Measurements from ENCODE around the gene PTPRK.

Gene PTPRK

DNA sequence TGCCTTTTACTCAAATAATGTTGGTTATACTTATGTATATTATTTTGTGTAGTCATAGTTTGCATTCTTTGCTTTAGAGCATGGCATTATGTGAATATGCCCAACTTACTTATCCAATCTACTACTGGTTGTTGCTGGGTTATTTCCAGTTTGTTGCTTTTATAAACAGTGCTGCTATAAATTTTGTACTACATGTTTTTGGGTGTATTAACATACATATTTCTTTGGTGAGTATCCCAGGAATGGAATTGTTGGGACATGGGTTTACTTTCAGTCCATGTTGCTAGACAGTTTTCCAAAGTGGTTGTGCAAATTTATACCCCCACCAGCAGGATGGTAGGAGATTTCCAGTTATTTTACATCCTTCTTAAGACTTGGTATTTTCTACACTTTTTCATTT lies 462.5 kb downstream of the PTPRK start:
- DNase-seq, result no peak

DNA sequence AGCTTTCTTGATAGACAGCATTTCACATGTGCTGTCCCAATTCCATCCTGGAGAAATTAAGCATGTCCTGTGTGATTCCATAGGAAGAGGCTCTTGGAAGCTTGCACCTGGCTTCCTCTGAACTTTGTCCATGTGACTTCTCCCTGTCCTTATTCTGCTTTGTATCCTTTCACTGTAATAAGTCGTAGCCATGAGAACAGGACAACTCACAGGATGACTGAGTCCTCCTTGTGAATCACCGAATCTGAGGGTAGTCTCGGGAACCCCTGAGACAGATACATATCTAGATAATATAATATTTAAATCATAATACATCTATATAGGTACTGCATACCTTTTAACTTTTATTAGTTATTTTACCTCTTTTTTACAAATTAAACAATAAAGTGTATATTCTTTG lies 462.9 kb downstream of the PTPRK start:
- no peak for DNase-seq

DNA sequence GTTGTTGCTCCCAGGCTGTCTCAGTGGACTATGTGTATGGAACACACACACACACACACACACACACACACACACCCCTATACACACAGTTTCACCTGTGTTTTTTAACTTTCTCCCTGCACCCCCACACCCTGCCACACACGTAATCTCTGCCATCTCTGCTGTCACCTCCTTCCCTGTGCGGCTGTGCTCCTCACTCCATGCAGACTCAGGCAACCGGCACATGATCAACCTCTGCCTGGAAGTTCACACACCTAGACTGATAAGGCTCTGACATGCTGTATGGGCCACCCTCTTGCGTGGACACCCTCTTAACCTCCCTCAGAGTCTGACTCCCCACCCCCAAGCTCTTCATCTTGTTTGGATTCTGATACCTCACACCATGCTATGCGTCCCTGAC lies 467.3 kb downstream of the PTPRK start:
- no peak for DNase-seq

DNA sequence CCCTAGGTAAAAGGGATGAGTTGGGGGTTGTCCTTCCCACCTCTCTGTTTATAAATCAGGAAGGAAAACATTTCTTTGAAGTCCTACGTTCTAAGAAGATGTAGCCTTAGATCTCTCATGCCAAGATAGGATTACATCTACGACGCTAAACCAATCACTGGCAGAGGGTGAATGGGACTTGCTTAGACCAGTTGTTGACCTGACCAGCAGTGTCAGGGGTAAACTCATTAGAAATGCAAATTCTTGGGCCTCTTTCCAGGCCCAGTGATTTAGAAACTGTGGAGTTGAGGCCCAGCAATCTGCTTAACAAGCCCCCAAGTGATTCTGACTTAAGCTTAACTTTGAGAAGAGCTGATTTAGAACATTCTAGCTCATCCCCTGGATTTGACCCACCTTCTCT lies 472.4 kb downstream of the PTPRK start:
- DNase-seq, result no peak

DNA sequence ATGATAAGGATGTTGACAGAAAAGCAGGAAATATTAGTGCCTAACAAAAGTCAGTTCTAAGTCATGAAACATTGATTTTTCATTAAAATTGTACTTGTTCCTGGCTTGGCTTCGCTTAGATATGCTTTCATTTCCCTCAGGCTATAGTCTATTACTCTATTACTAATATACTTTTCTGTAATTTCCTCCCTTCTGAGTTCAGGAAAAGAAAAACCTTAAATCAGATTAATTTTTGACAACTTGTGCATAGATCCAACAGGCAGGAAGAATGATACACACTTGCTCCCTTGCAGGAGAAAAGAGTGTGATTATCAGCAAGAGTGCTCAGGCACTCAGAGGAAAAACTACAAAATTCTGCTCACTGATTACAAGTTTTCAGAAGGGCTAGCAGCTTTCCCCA lies 474.4 kb downstream of the PTPRK start:
- no peak for DNase-seq

DNA sequence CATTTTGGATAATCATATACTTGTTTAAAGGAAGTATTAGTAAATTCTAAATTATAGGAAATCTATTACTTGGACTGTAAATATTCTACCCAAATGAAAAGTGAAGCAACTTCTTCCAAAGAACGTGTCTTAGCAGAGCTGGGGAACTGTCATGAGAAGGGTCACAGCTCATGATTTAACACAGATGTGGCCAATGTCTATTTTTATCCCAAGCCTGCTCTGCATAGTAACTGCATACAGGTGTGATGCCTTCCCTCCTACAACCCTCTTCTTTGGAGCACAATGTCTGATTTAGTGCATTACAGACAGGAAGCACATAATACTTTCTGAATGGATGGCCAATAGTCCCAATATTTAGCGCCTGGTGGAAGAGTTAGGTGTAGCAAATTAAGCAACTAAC lies 480.9 kb downstream of the PTPRK start:
- no peak for DNase-seq

DNA sequence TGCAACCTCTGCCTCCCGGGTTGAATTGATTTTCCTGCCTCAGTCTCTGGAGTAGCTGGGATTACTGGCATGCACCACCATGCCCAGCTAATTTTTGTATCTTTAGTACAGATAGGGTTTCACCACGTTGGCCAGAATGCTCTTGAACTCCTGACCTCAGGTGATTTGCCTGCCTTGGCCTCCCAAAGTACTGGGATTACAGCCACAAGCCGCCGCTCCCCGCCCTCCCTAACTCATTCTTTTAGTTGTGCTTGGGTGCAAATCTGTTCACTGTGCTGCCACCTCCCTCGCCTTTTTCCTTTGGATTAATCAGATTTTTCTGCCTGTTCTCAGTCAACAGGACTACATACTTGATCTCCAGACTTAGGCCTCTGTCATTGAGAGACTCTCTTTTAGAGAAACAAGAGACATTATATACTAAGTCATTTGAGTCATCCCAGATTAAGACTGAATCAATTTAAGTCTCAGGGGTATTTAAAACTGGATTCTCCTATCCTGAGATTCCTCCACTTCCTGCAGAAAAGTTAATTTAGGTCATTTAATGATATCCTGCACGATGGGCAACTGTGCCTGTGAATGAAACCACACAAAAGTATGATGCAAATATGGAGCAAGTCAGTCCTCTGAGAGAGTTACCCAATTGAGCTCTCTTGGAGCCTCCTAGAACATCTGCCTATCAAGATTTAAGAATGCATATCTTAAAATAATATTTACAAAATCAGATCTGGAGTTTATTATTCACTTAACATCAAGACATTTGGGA lies 483.4 kb downstream of the PTPRK start:
- no peak for DNase-seq

DNA sequence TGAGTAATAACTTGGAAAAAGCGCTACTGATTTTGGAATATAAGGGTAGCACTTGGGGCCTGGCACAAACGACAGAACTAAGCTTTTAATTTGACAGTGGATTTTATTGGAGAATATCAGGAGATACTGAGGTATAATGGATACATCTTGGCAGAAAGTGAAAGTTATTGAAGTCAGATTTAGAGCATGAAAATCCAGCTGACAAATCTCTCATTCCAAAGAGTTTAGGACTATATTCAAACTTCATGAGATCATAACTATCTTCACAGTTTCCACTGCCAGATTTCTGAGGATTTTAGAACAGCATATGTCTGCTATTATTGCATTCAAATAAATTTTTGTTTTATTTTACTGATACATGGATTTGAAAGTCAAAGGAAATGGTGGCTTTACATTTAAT lies 487.2 kb downstream of the PTPRK start:
- no peak for DNase-seq

DNA sequence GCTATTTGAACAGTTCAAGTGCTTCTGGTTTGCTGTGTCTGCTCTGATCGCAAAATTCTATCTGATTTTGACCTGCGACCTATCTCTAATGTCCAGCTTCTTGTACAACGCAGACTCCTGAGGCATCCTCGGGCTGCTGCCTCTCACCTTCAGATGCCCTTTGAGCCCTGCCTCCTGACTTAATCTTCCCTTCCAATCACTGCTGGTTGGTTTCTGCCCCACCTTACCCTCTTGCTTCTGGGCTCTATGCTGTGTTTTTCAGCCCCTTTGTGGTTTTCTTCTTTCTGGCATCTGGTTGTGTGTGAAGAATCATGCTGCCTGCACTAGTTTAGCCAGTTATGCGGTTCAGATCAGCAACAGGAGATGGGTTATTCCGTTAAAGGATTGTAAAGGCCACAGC lies 488.4 kb downstream of the PTPRK start:
- no peak for DNase-seq

DNA sequence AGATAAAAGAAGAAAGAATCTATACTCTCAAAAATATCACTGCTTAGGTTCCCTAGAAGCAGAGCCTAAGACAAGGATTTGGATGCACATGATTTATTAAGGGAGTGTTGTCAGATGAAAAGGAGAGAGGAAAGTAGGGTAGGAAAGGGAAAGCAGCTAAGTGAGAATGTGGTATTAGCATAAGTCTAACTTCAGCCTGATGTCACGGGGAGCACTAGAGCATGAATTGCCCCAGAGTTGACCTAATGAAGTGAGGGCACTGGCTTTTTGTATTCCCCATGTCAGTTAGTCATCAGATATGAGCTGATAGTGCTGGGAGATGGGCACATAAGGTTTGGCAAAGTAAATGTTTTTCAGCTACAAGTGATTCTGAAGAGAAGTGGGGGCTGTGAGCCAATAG lies 490.6 kb downstream of the PTPRK start:
- DNase-seq, result no peak

DNA sequence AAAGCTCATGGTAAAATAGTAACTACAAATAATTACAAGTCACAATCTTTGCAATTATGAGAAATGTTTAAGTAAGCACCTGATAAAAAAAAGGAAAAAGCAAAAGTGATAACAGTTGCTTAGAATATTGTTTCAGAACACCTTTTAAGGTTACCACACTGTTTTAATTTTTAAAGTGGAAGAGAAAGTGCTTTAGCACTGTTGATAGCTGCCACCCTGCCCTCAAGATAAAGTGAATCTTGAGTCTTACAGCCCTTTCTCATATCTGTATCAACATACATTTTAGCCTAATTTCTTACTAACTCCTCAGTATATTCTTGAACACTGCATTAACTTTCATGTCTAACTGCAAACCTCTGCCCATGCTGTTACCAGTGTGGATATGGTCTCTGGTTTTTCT lies 492.2 kb downstream of the PTPRK start:
- no peak for DNase-seq

DNA sequence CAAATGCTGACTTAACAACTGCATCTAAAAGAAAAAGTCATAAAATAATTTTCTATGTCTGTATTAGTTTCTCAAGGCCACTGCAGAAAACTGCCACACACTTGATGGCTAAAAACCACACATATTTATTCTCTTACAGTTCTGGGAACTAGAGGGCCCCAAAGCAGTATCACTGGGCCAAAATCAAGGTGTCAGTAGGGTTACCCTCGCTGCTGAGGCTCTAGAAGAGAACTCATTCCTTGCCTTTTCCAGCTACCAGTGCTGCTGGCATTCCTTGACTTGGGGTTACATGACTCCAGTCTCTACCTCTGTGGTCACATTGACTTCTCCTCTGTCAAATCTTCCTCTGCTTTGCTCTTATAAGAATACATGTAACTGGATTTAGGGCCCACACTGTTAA lies 494.9 kb downstream of the PTPRK start:
- DNase-seq, result no peak

DNA sequence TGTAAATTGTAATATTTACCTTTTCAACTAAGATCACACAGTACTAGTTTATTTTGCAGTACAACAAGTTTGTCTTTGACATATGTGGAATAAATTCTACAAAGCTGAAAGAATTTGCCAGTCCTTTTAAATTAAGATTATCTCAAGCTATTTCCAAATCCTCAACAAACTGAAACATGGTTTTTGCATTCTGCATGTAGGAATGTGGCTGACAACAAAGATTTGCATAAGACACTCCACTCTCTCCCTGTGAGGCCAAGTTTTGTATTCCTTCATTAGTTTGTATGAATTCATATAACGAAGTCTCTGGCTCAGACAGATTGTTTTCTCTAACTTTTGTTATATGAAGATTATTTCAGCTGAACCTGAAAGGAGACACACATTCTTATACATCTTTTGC lies 495.4 kb downstream of the PTPRK start:
- no peak for DNase-seq

DNA sequence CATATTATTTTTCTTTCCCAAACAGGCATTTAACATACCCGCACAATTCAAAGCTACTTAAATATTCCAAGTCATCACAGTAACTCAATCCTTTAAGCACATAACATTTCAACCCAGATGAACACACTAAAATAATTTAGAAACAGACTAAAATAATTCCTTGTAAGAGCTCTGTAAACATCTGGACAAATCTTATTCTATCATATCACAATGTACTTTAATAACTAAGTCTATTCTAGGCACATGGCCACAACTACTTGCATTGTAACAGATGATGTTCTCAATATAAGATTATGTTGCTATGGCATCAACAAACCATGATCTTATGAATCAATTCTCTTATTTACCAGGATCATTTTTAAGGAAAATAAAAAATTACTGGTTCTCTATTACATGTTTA lies 496.4 kb downstream of the PTPRK start:
- no peak for DNase-seq

DNA sequence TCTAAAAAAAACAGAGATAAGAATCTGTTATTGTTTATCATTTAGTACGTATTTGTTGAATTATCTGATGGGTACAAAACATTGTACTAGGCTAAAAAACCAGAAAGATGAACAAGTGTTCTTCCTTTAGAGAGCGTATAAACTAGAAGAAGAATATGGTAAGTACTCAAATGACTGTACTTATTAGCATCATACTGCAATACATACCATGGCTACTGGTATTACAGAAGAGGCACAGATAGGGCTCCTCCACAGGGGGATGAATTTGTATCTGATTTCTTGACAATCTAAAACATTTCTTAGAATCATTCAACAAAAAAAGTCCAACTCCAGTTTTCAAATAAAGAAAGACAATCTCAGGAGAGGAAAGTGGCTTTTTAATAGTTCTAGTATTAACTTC lies 501.6 kb downstream of the PTPRK start:
- no peak for DNase-seq

DNA sequence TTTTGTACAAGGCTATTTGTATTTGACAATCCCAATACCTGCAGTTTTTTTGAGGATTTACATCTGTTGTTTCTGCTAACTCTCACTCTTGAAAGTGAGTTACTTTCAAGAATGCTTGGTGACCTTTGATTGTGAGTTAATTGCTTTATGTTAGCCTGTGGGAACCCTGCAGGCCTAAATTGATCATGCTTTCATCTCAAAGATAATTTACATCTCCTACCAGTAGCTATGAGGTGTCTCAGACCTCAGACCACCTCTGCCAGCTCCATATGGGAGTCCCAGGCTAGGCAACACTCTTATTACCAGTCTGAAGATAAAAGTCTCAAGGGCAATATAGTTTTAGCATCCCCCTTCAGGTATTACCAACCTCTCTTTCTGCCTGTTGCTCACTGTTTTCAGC lies 503.1 kb downstream of the PTPRK start:
- DNase-seq, result no peak

DNA sequence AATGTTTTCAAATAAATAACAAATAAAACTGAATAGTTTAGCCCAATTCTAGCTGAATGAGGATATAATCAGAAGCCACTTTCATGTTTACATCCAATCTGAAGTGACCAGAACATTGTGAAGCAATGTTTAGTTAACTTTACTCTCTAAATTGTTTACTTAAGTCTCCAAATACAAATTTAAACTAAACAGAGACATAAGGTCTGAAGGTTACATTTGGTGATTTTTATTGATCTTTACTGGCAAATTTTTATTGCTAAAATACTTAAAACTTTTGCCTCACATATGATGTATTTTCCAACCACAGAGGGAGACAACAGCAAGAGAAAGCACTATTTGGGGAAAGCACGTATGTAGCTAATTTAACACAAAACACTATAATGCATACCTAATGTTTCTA lies 512.7 kb downstream of the PTPRK start:
- no peak for DNase-seq

DNA sequence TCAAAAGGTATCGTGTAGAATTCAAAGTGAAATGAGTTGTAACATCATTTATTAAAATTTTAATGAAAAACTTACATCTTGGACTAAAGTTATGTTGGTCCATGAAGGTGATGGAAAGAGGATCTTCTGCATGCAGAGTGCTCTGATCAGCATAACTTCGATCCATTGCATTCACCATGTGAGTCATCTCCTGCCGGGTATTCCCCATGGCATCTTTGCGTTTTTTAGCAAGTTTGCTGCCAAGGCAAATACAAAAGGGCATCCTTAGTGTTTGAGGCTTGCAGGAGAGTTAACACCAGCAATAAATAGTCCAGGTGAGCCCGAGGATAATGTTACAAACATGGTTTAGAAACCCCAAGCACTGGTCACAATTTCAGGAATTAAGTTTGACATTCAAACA lies 515.4 kb downstream of the PTPRK start:
- no peak for DNase-seq

DNA sequence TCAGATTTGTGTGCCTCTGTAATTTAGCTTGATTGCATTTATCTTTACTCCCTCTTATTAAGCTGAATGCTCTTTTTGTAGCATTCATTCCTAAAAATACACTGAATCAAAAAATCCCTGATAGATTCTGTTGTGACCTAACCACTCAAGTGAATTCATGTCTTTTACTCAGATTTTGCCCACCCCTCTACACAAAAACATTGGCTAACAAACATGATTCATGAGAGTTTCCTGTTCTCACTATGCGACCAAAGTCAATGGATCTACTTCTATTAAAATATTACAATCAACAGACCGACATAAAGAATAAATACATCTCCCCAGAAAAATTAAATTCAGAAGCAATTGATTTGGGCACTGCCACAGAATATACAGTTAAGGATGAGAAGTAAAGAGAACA lies 520.0 kb downstream of the PTPRK start:
- DNase-seq, result no peak

DNA sequence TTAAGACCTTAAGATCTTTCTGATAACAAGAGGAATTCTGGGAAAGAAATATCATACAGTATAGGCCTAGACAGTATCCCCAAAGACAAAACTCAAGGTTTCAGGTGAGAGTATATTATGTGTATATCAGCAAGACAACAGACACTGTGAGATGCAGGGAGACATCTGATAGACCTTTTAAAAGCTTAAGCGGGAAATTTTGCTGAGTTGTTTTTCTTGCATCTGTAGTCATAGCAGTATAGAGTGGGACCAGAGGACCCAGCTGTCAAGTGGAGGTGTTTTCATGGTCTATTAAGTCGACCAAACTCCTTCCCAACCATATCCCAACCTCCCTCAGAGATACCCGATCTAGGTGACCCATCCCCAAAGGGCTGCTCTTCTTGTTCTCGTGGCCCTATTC lies 521.4 kb downstream of the PTPRK start:
- DNase-seq, result no peak

DNA sequence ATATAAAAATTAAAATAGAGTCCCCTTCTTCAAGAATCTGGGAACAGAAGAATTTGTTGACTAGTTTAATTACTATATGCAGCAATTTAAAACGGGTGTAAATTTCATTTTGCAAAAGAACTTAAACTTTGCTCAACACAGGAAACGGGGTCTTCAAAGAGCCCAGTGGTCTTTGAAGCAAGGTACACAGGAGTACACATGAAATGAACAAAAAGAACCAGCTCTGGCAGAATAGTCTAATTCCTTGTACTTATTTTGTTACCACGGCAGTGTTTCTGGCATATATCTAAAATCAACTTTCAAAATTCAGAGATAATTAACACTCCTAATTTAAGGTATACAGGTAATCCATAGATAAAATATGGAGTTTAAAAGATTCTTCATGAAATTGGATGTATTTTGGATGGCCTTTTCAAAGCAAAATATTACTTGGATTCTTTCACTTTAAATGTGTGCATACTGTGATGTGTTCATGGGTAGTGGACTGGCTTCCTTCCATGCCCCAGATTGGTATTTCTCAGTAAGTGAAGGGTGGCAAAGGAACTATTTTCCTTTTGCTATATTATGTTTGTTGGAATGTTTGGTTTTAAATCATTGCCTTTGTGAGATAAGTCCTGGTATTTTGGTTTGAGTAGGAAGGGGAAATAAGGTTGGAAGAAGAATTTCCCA lies 522.8 kb downstream of the PTPRK start:
- no peak for DNase-seq

DNA sequence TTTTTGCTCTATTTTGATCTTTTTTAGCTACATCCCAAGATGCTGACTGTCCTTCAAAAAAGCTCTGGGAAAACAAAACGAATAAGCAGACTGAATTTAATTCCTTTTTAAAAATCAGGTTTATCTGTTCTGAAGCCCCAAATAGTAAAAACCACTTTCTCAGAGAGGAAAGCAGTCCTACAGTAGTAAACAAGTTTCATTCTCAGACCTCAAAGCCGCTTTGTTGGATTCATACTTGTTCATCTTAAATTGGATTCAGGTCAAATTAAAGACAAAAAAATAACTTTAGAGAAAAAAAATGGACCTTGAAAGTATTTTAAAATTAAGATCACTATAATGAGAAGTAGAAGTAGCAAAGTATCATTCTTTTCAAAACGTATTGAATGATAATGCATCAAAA lies 523.5 kb downstream of the PTPRK start:
- DNase-seq, result no peak

DNA sequence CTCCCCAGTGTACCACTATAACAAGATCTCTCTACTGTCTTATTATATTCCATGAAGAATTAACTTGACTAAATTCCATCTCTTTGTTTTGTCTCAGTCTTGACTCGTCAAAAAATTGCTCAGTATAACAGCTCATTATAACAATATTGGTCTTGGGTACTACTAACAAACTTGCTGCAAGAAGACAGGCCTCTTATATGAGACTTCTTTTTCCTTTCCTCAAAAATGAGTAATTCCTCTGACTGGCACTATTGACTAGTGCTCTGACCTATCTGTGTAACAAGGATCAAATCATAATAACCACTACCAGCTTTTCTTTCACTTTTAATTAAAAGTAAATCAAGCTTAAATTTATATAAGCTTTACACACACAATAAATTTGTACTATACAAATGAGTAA lies 528.3 kb downstream of the PTPRK start:
- no peak for DNase-seq

DNA sequence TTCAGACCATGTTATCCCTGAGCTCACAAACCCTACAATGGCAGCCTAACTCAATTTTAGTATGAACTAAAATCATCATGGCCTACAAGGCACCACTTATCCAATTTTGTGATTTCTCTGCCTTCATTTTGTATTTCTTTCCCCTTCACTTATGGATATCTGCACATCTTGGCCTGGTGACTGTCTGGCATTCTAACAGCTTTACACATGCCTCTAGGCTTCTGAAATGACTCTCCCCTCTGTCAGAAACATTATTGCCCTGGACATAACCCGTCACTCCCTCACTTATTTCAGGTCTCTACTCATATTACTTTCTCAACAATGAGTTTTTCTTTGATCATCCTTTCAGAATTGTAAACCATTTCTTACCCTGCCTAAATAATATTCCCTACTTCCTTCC lies 530.3 kb downstream of the PTPRK start:
- no peak for DNase-seq

DNA sequence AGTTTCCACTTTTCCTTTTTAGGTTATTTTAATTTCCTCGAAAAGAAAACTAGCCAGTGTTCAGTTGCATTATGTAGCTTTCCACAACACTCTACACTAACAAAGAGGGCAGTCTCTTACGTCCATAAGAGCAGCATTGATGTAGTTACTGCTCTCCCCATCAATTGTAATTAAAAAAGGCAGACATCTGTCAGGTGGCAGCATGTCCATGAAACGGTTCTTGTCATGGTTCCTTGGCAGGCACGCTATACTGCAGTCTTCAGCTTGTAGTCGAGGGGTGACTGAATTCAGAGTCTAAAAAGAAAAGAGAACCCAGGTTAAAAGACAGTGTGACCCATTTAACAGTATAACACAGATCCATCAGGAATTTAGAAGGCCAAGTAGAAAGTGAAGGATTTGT lies 539.4 kb downstream of the PTPRK start:
- no peak for DNase-seq

Data from activated naive CD4-positive, alpha-beta T cell treated with Interleukin-2 at 50 U/mL for 16 hours (primary cell).